Activated CD4-positive, alpha-beta T cell treated with anti-CD3 and anti-CD28 coated beads, Interleukin-2, amount 10 ng/mL, durations not matched to agents 7 days and 5 days (primary cell): Measurements from ENCODE around the gene ZNF335. TPM values are rescaled to one million over a fixed set of nuclear protein-coding genes. Genes with fewer than 3 reads are reported as not detected.

Experiments used
- CTCF ChIA-PET: fragments of 350-600 bp; sonication (Branson Sonifier 250); formaldehyde crosslinking; loops from one replicate; lab custom pipeline; 2021; ENCODE audit warnings: antibody characterized with exemption; lab: Charles Lee
- POLR2A ChIA-PET: fragments of 350-600 bp; sonication (Branson Sonifier 250); formaldehyde crosslinking; loops from one replicate; lab custom pipeline; 2021; ENCODE audit warnings: antibody characterized with exemption; lab: Charles Lee
- DNase-seq: peaks from one replicate; pipeline ENCODE4 v3.0.0-alpha.2; 2020
- H3K27ac Mint-ChIP-seq: one replicate; pipeline ENCODE4 v1.8.0; 2021; ENCODE audit warnings: mild to moderate bottlenecking, moderate library complexity, mixed read lengths
- H3K27me3 Mint-ChIP-seq: one replicate; pipeline ENCODE4 v1.8.0; 2021; ENCODE audit warnings: mixed read lengths
- H3K36me3 Mint-ChIP-seq: one replicate; pipeline ENCODE4 v1.8.0; 2021; ENCODE audit warnings: low read depth, mixed read lengths
- H3K4me1 Mint-ChIP-seq: one replicate; pipeline ENCODE4 v1.8.0; 2021; ENCODE audit warnings: mixed read lengths
- H3K4me3 Mint-ChIP-seq: one replicate; pipeline ENCODE4 v1.8.0; 2021; ENCODE audit warnings: mild to moderate bottlenecking, moderate library complexity, mixed read lengths
- H3K9me3 Mint-ChIP-seq: one replicate; pipeline ENCODE4 v1.8.0; 2021; ENCODE audit warnings: mixed read lengths
- total RNA-seq, 2 experiments: library from RNA; stranded (reverse); gene quantifications; one replicate each; pipeline ENCODE4 v1.2.3, GENCODE V29; 2021

Gene ZNF335
- total RNA-seq, 2 experiments from 2014 or later: 40.4 to 41.2 TPM

DNA sequence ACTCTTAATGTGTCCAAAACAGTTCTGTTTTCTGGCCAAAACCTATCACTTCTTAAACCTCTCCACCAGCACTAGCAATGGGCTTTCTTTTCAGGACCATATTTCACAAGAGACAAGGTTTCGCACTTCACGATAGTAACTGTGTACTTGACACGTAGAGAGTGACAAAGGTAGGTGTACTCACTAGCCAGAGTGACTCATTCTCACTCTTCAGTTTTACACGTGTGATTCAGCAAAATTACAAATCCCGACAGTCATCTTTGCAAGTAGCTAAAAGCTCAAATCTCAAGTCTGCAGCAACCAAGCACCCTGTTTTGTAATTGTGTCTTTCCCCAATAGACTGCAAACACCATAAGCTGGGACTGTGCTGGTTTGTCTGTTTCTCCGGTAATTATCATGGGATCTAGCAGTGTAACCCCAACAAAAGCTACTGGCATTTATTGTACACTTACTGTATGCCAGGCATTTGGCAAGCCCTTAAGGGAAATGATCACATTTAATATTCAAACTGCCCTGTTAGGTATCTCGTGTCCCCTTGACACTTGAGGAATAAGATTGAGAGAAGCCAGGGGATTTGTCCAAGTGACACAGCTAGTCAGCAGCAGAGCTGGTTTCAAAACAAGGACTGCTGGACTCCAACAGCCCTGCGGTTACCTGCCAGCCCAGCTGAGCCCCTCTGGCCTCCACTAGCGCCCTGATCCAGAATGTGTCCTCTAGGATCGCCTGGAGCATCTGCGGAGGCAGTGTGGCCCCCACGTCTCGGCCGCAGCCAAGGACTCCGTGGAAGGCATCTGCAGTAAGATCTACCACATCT is 27.6 kb downstream of the ZNF335 start:
- H3K4me1 Mint-ChIP-seq: peaks cover 9% of the 10 kb centered on the region
- DNase-seq: no peak
- ChIA-PET CTCF (interaction anchor here (1.1 to 3.1 kb wide), 3 partner anchors 10 to 145 kb away, joined by 3 to 14 read pairs (median 7); partner anchors contain the start of gene PCIF1), POLR2A (no interaction called here)
- H3K4me3 Mint-ChIP-seq: no peak overlapping the region
- no peaks in the 10 kb centered on the region for H3K9me3 Mint-ChIP-seq
- H3K27ac Mint-ChIP-seq: peak overlapping the region; percentile 15
- H3K36me3 Mint-ChIP-seq: peaks cover 36% of the 10 kb centered on the region
- no peaks in the 10 kb centered on the region for H3K27me3 Mint-ChIP-seq

DNA sequence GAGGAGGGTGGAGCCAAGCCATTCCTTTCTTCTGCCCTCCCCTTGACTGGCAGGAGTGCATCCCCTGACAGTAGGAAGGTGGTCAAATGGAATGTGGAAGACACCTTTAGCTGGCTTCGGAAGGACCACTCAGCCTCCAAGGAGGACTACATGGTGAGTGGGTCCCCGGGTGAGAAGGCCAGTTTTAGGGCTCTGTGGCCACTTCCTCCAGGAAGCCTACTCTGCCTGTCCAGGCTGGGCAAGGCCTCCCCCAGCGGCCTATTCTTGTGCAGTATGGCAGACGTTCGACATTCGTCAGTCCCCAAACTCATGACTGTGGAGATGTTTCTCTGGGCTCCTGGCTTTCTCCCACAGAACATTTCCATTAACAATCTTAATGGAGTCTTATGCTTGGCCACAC is 28.4 kb downstream of the ZNF335 start:
- H3K9me3 Mint-ChIP-seq: no peaks in the 10 kb centered on the region
- H3K27ac Mint-ChIP-seq: no peak overlapping the region
- peaks cover 35% of the 10 kb centered on the region for H3K36me3 Mint-ChIP-seq
- ChIA-PET POLR2A (interaction anchor here (0.5 to 0.6 kb wide), 2 partner anchors 11 to 36 kb away, joined by 3 read pairs; no protein-coding TSS in a partner anchor), CTCF (interaction anchor here (0.5 to 3.1 kb wide), 4 partner anchors 9 to 144 kb away, joined by 3 to 14 read pairs (median 6); partner anchors contain the start of gene PCIF1)
- peaks cover 9% of the 10 kb centered on the region for H3K4me1 Mint-ChIP-seq
- DNase-seq: no peak
- no peaks in the 10 kb centered on the region for H3K27me3 Mint-ChIP-seq
- H3K4me3 Mint-ChIP-seq: no peak overlapping the region

DNA sequence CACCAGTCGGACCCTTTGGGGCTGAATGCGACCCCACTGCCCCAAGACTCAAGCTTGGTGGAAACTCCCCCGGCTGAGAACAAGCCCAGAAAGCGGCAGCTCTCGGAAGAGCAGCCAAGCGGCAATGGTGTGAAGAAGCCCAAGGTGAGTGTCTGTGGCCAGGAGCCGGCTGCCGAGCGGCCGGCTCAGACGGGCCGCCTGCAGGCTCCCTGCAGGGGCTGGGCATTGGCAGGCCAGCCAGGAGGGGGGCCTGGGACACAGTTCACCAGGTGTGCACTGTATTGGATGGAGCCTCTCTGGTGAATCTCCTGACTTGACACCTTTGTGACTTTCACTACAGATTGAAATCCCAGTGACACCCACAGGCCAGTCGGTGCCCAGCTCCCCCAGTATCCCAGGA is 31.5 kb downstream of the ZNF335 start:
- CTCF ChIA-PET: interaction anchor here (0.5 kb wide), 1 partner anchor 763 kb away, joined by 4 read pairs; no protein-coding TSS in a partner anchor
- no peak overlapping the region for H3K4me3 Mint-ChIP-seq
- H3K27ac Mint-ChIP-seq: no peak overlapping the region
- H3K27me3 Mint-ChIP-seq: no peaks in the 10 kb centered on the region
- no peak for DNase-seq
- peaks cover 47% of the 10 kb centered on the region for H3K36me3 Mint-ChIP-seq
- H3K4me1 Mint-ChIP-seq: peaks cover 27% of the 10 kb centered on the region
- POLR2A ChIA-PET: interaction anchor here (0.6 kb wide), 1 partner anchor 96 kb away, joined by 3 read pairs; no protein-coding TSS in a partner anchor
- H3K9me3 Mint-ChIP-seq: no peaks in the 10 kb centered on the region

DNA sequence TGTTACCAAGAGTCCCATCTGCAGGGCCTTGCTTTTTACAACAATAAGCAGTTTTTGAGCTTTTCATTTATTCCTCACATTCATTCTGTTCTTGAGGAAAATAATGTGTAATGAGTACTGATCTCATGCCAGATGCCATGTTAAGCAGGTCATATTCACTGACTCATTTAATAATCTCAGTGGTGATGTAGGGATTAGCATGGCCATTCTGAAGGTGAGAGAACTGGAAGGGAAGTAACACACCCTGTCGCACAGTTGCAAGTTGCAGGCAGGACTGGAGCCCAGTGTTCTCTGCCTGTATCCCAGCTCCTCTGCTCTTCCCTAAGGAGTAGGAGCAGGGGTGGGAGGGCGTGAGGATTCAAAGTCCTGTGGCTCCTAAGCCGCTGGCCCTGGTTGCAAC is 31.9 kb downstream of the ZNF335 start:
- POLR2A ChIA-PET: interaction anchor here (0.6 kb wide), 1 partner anchor 95 kb away, joined by 3 read pairs; no protein-coding TSS in a partner anchor
- H3K27ac Mint-ChIP-seq: no peak overlapping the region
- no peak overlapping the region for H3K4me3 Mint-ChIP-seq
- DNase-seq: no peak
- peaks cover 48% of the 10 kb centered on the region for H3K36me3 Mint-ChIP-seq
- CTCF ChIA-PET: interaction anchor here (0.5 to 3.7 kb wide), 2 partner anchors 30 to 763 kb away, joined by 4 to 19 read pairs; no protein-coding TSS in a partner anchor
- H3K9me3 Mint-ChIP-seq: no peaks in the 10 kb centered on the region
- no peaks in the 10 kb centered on the region for H3K27me3 Mint-ChIP-seq
- peaks cover 27% of the 10 kb centered on the region for H3K4me1 Mint-ChIP-seq

DNA sequence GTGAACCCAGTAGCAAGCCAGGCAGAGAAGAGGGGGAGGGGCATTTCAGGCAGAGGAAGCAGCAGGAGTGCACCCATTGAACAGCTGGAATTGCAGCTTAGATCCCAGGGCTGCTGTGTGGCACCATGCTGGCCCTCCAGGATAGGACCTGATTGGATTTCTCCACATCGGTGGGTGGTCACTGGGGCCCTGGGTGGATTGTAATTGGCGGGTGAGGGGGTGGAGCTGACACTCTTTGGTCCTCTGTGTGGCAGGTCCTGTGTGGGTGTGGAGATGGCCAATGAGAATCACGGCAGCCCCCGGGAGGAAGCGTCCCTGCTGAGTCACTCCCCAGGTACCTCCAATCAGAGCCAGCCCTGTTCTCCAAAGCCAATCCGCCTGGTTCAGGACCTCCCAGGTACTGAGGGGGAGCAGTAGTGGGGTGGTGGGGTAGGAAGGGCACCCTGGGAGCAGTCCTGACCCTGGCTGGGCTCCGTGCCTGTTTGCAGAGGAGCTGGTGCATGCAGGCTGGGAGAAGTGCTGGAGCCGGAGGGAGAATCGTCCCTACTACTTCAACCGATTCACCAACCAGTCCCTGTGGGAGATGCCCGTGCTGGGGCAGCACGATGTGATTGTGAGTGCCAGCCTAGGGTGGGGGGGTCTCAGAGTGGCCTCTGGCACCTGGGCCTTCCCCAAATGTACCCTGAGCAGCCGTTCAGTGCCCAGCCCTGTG is 33.1 kb downstream of the ZNF335 start:
- no peaks in the 10 kb centered on the region for H3K9me3 Mint-ChIP-seq
- H3K27ac Mint-ChIP-seq: peak overlapping the region; percentile 15
- CTCF ChIA-PET: interaction anchor here (0.5 to 3.7 kb wide), 4 partner anchors 19 to 150 kb away, joined by 3 to 19 read pairs (median 4); no protein-coding TSS in a partner anchor
- no peak overlapping the region for H3K4me3 Mint-ChIP-seq
- no peaks in the 10 kb centered on the region for H3K27me3 Mint-ChIP-seq
- peaks cover 38% of the 10 kb centered on the region for H3K36me3 Mint-ChIP-seq
- no peak for DNase-seq
- H3K4me1 Mint-ChIP-seq: peaks cover 24% of the 10 kb centered on the region
- POLR2A ChIA-PET: no interaction called here

DNA sequence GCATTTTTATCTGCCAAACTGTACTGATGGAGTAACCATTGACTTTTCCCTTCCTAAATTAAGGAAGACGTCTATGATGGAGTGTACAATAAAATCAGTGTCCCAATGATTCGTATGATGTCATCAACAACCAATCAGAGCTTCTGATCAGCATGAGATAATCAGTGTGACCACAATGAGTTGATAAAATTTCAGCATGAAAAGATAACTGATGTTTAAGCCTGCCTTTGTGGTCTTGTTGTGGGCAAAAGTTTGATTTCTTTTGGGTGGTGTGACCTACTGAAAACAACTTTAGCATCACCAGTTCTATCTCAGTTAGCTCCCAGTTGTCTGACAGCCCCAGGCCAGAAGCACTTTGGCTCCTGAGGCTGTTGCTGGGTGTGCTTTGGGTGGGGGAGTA is 34.2 kb downstream of the ZNF335 start:
- H3K36me3 Mint-ChIP-seq: peaks cover 29% of the 10 kb centered on the region
- no peaks in the 10 kb centered on the region for H3K9me3 Mint-ChIP-seq
- no peak for DNase-seq
- peak overlapping the region; percentile 47 for H3K4me3 Mint-ChIP-seq
- no peaks in the 10 kb centered on the region for H3K27me3 Mint-ChIP-seq
- ChIA-PET CTCF (interaction anchor here (1.0 to 3.7 kb wide), 5 partner anchors 11 to 48 kb away, joined by 3 to 19 read pairs (median 4); partner anchors contain the start of gene NEURL2), POLR2A (no interaction called here)
- H3K4me1 Mint-ChIP-seq: peaks cover 33% of the 10 kb centered on the region
- peak overlapping the region; percentile 65 for H3K27ac Mint-ChIP-seq

DNA sequence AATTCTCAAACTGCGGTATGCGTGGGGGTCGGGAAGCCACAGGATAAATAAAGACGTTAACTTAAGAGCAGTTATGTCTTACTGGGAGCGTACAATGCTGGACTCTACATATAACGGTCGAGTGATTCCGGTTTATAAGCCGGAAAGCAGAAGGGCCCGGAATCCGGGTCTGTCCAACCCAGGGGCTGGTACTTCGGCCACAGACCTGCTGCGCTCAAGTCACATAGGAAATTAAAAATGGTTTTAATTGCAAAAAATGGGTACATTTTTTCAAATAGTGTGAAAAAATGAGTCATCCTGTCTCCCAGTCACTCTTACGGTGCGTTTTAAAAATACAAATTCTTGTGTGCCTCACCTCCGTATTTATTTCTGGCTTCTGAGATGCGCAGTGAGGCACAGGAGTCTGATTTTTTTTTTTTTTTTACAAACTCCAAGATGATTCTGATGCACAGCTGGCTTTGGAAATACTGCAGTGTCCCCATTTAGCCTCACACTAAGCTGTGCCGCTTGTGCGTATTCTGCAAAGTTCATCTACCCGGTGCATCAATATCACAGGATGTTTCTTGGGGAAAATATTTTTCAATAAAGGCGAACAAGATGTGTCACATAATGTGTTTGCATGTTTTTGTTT is 36.5 kb downstream of the ZNF335 start:
- Mint-ChIP-seq H3K36me3 (peaks cover 28% of the 10 kb centered on the region), H3K27ac (peak overlapping the region; percentile 95), H3K9me3 (no peaks in the 10 kb centered on the region), H3K4me1 (peaks cover 36% of the 10 kb centered on the region), H3K4me3 (peak overlapping the region; percentile 93), H3K27me3 (no peaks in the 10 kb centered on the region)
- DNase-seq: no peak
- ChIA-PET CTCF (interaction anchor here (0.7 to 3.2 kb wide), 4 partner anchors 8 to 135 kb away, joined by 3 to 14 read pairs (median 6); partner anchors contain the start of gene ZSWIM1), POLR2A (interaction anchor here (1.0 kb wide), 1 partner anchor 14 kb away, joined by 4 read pairs; no protein-coding TSS in a partner anchor)

DNA sequence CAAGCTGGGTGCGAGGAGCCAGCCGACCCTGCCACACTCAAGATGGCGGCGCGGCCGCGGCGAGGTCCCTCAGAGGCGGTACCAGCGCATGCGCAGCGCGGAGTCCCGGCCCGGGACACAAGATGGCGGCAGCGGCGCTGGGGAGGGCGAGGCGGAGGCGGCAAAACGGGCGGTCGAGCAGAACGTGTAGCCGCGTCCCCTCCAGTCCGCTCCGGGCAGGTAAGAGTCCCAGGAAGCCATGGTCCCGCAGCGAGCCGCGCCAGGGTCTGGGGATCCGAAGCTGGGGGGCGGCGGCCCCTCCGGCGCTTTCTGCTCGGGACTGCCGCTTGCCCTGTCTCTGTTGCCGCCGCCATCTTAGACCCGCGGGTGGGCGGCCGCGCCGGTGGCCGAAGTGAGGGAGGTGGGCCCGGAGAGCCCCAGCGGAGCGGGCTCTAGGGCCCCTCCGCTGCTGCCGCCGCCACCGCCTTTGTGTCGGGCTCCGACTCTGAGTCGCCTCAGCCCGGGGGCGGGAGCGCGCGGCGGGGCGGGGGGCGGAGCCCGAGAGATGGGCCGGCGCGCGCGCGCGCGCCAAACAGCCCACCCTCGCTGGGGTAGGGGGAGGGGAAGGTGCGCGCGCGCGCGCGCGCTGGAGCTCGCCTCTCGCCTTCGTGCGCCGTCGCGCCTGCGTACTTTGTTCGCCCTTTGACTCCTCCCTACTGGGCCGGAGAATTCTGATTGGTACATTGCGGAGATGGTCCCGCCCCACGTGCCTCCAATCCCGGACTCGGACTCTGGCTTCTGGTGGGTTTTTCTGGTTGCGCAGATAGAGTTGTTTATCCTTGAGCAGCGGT is 37.2 kb downstream of the ZNF335 start, which contains the start of gene PCIF1:
PCIF1 (plus strand) TSS at position 98 of the 830 bp plus-strand sequence. CDS start 4,317 bp downstream, outside the sequence.
- peak; percentile 98 for DNase-seq
- H3K4me1 Mint-ChIP-seq: peaks cover 36% of the 10 kb centered on the region
- H3K4me3 Mint-ChIP-seq: peak within 1 kb of the TSS; percentile 93
- H3K27ac Mint-ChIP-seq: peak within 1 kb of the TSS; percentile 97
- ChIA-PET CTCF (interaction anchor here (0.7 to 3.2 kb wide), 9 partner anchors 9 to 397 kb away, joined by 3 to 14 read pairs (median 4); partner anchors contain the start of genes ZNF335 and ZSWIM1), POLR2A (interaction anchor here (0.8 to 1.0 kb wide), 2 partner anchors 12 to 15 kb away, joined by 4 to 5 read pairs; no protein-coding TSS in a partner anchor)
- no peaks in the 10 kb centered on the region for H3K9me3 Mint-ChIP-seq
- H3K36me3 Mint-ChIP-seq: peaks cover 23% of the 10 kb centered on the region
- no peaks in the 10 kb centered on the region for H3K27me3 Mint-ChIP-seq

DNA sequence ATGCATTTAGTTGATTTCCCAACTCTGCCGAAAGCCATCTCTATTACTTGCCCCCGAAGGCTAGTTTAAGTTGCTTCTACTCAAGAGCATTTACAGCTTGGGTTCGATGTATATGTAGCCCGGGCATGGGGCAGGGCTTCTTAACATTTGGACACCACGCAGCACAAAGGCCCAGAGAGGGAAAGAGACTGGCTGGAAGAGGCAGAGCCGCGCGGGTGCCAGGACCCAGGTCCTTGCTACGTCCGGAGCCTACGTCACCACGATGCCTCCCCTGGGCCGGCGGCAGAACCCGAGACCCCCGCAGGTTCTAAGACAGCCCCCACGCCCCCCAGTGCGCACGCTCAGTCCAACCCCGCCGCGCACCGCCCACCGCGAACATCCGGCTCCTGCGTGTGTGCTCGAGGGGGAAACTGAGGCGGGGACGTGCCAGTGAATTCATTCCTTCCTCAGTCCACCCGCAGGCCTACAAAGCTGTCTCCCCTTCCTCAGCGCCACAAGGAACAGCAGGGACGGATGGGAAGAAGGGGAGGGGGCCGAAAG is 37.9 kb downstream of the ZNF335 start:
- peaks cover 36% of the 10 kb centered on the region for H3K4me1 Mint-ChIP-seq
- CTCF ChIA-PET: interaction anchor here (0.7 to 3.2 kb wide), 15 partner anchors 9 to 397 kb away, joined by 3 to 14 read pairs (median 4); partner anchors contain the start of genes CTSA, NEURL2, ZNF335 and ZSWIM1
- no peak for DNase-seq
- H3K36me3 Mint-ChIP-seq: peaks cover 16% of the 10 kb centered on the region
- POLR2A ChIA-PET: interaction anchor here (0.6 to 0.8 kb wide), 2 partner anchors 13 to 43 kb away, joined by 3 to 5 read pairs; partner anchors contain the start of gene NEURL2
- peak overlapping the region; percentile 97 for H3K27ac Mint-ChIP-seq
- no peaks in the 10 kb centered on the region for H3K27me3 Mint-ChIP-seq
- H3K4me3 Mint-ChIP-seq: peak overlapping the region; percentile 93
- H3K9me3 Mint-ChIP-seq: no peaks in the 10 kb centered on the region

DNA sequence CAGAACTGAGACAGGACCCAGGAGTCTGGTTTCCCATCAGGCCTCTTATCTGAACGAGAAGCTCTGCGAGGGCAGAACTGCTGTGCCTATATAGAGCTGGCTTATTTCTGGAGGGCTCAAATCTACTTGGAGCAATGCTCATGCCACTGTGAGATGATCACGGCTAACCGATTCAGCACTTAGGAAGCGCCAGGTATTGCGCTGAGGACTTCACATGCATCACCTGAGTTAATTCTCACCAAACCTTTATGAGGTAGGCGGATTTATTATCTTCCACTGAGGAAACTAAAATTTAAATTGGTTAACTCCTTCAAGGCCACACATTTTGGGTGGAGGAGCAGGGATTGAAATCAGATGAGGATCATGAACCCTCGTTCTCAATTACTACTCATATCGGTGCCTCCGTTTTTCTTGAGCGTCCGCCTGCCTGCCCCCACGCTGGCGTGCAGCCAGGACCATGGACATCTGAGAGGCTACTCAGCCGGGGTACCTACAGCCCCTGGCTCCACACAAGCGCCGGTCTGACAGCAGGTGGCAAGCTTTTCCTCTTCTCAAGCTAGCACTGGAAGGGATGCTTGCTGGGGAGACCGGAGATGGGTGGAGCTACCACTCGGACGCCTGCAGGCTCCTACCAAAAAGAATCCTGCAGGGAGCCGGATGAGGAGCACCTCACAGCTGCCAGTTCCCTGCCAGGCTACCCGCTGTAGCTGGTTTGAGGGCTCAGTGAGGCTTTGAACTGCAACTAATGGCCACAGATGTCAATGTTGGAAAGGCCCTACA is 38.5 kb downstream of the ZNF335 start:
- Mint-ChIP-seq H3K27ac (peak overlapping the region; percentile 97), H3K9me3 (no peaks in the 10 kb centered on the region), H3K4me1 (peaks cover 35% of the 10 kb centered on the region), H3K4me3 (peak overlapping the region; percentile 93), H3K27me3 (no peaks in the 10 kb centered on the region), H3K36me3 (peaks cover 15% of the 10 kb centered on the region)
- peak; percentile 72 for DNase-seq
- ChIA-PET POLR2A (interaction anchor here (0.6 to 0.7 kb wide), 2 partner anchors 24 to 43 kb away, joined by 3 read pairs; partner anchors contain the start of gene NEURL2), CTCF (interaction anchor here (0.6 to 3.2 kb wide), 18 partner anchors 8 to 52 kb away, joined by 3 to 14 read pairs (median 4); partner anchors contain the start of genes CTSA, NEURL2, SPATA25 and ZNF335)
